Measurements from ENCODE around the gene SPNS2. TPM values are rescaled to one million over a fixed set of nuclear protein-coding genes. Genes with fewer than 3 reads are reported as not detected.

Gene SPNS2
- total RNA-seq, 1 donor: under 0.01 TPM

GRCh38 chr17:4539576-4540223 lies 41.0 kb downstream of the SPNS2 start:
- Histone ChIP-seq H3K9me3 (ENCODE audit: low read depth, low read length) (no peaks in the 10 kb centered on the region), H3K27ac (ENCODE audit: low read depth, low read length) (no peak overlapping the region), H3K79me2 (ENCODE audit: insufficient read depth, low read length) (no peaks in the 10 kb centered on the region), H3K4me1 (ENCODE audit: insufficient read depth, low read length) (no peaks in the 10 kb centered on the region), H2AFZ (ENCODE audit: low read length) (no peak overlapping the region), H3K4me3 (ENCODE audit: insufficient read depth, low read length) (no peak overlapping the region), H3K27me3 (ENCODE audit: insufficient read depth, low read length) (no peaks in the 10 kb centered on the region), H4K20me1 (ENCODE audit: insufficient read depth, low read length) (peaks cover 8% of the 10 kb centered on the region), H3K4me2 (ENCODE audit: insufficient read depth, low read length) (no peak overlapping the region), H3K36me3 (ENCODE audit: insufficient read depth, low read length) (peaks cover 33% of the 10 kb centered on the region)
- TF ChIP-seq CTCF (IDR thresholded peaks at IDR 0.05; ENCODE audit: extremely low read depth, low read depth, low read length): no peak
- DNase-seq (ENCODE audit: insufficient read length, low spot score, missing footprints): no peak

- Histone ChIP-seq H3K4me1 (ENCODE audit: insufficient read depth, low read length) (no peaks in the 10 kb centered on the region), H3K79me2 (ENCODE audit: insufficient read depth, low read length) (no peaks in the 10 kb centered on the region), H3K27me3 (ENCODE audit: insufficient read depth, low read length) (no peaks in the 10 kb centered on the region), H3K4me3 (ENCODE audit: insufficient read depth, low read length) (no peak overlapping the region), H3K9me3 (ENCODE audit: low read depth, low read length) (no peaks in the 10 kb centered on the region), H3K4me2 (ENCODE audit: insufficient read depth, low read length) (no peak overlapping the region), H3K27ac (ENCODE audit: low read depth, low read length) (no peak overlapping the region), H3K36me3 (ENCODE audit: insufficient read depth, low read length) (peaks cover 33% of the 10 kb centered on the region), H2AFZ (ENCODE audit: low read length) (no peak overlapping the region), H4K20me1 (ENCODE audit: insufficient read depth, low read length) (peaks cover 8% of the 10 kb centered on the region)
- peak; percentile 91 for DNase-seq (ENCODE audit: insufficient read length, low spot score, missing footprints)
- TF ChIP-seq CTCF (IDR thresholded peaks at IDR 0.05; ENCODE audit: extremely low read depth, low read depth, low read length): no peak
Observed at GRCh38 chr17:4540224-4540651, 41.6 kb downstream of the SPNS2 start.

GRCh38 chr17:4540687-4541327 lies 42.1 kb downstream of the SPNS2 start:
- no peaks in the 10 kb centered on the region for H3K27me3 ChIP-seq (ENCODE audit: insufficient read depth, low read length)
- H3K4me1 ChIP-seq (ENCODE audit: insufficient read depth, low read length): no peaks in the 10 kb centered on the region
- H2AFZ ChIP-seq (ENCODE audit: low read length): no peak overlapping the region
- no peak for TF ChIP-seq CTCF (IDR thresholded peaks at IDR 0.05; ENCODE audit: extremely low read depth, low read depth, low read length)
- no peak overlapping the region for H3K4me2 ChIP-seq (ENCODE audit: insufficient read depth, low read length)
- H3K27ac ChIP-seq (ENCODE audit: low read depth, low read length): no peak overlapping the region
- no peaks in the 10 kb centered on the region for H3K79me2 ChIP-seq (ENCODE audit: insufficient read depth, low read length)
- DNase-seq (ENCODE audit: insufficient read length, low spot score, missing footprints): no peak
- no peak overlapping the region for H3K4me3 ChIP-seq (ENCODE audit: insufficient read depth, low read length)
- peaks cover 33% of the 10 kb centered on the region for H3K36me3 ChIP-seq (ENCODE audit: insufficient read depth, low read length)
- peaks cover 8% of the 10 kb centered on the region for H4K20me1 ChIP-seq (ENCODE audit: insufficient read depth, low read length)
- no peaks in the 10 kb centered on the region for H3K9me3 ChIP-seq (ENCODE audit: low read depth, low read length)

- Histone ChIP-seq H3K4me3 (ENCODE audit: insufficient read depth, low read length) (no peak overlapping the region), H3K36me3 (ENCODE audit: insufficient read depth, low read length) (peaks cover 36% of the 10 kb centered on the region), H4K20me1 (ENCODE audit: insufficient read depth, low read length) (peaks cover 8% of the 10 kb centered on the region), H3K9me3 (ENCODE audit: low read depth, low read length) (no peaks in the 10 kb centered on the region), H3K4me1 (ENCODE audit: insufficient read depth, low read length) (no peaks in the 10 kb centered on the region), H3K27ac (ENCODE audit: low read depth, low read length) (no peak overlapping the region), H3K79me2 (ENCODE audit: insufficient read depth, low read length) (no peaks in the 10 kb centered on the region), H3K27me3 (ENCODE audit: insufficient read depth, low read length) (no peaks in the 10 kb centered on the region), H3K4me2 (ENCODE audit: insufficient read depth, low read length) (no peak overlapping the region), H2AFZ (ENCODE audit: low read length) (no peak overlapping the region)
- DNase-seq (ENCODE audit: insufficient read length, low spot score, missing footprints): peak; percentile 85
- no peak for TF ChIP-seq CTCF (IDR thresholded peaks at IDR 0.05; ENCODE audit: extremely low read depth, low read depth, low read length)
Observed at GRCh38 chr17:4541328-4542002, 42.8 kb downstream of the SPNS2 start.
